Mesothelial cell of epicardium (in vitro differentiated cells): ENCODE results near the gene NDUFS2. TPM values are rescaled to one million over a fixed set of nuclear protein-coding genes. Genes with fewer than 3 reads are reported as not detected.

ENCODE experiments used
- DNase-seq, 2 experiments: peaks; one replicate each; pipeline ENCODE4 v3.0.0; 2021; ENCODE audit warnings: low spot score in 2 of 2; ENCODE audit not compliant: unreplicated experiment in 2 of 2
- H3K27ac Mint-ChIP-seq: 2 replicates; pipeline ENCODE4 v1.8.0; 2021; ENCODE audit warnings: mixed read lengths
- H3K27me3 Mint-ChIP-seq: 2 replicates; pipeline ENCODE4 v1.8.0; 2021; ENCODE audit warnings: low read depth, mixed read lengths
- H3K36me3 Mint-ChIP-seq: 2 replicates; pipeline ENCODE4 v1.8.0; 2021; ENCODE audit warnings: mixed read lengths
- H3K4me1 Mint-ChIP-seq: 2 replicates; pipeline ENCODE4 v1.8.0; 2021; ENCODE audit warnings: mixed read lengths
- H3K4me3 Mint-ChIP-seq: 2 replicates; pipeline ENCODE4 v1.8.0; 2021; ENCODE audit warnings: mild to moderate bottlenecking, moderate library complexity, mixed read lengths
- H3K9me3 Mint-ChIP-seq: 2 replicates; pipeline ENCODE4 v1.8.0; 2021; ENCODE audit warnings: mixed read lengths
- CTCF ChIP-seq: fragments of 200-600 bp; sonication (generic); IDR thresholded peaks from one replicate; pipeline ENCODE4 v1.5.0; 2021; ENCODE audit warnings: antibody characterized with exemption; ENCODE audit not compliant: unreplicated experiment
- total RNA-seq: library from RNA; stranded (reverse); gene quantifications from 3 replicates; pipeline ENCODE4 v1.2.1, GENCODE V29; 2021

NDUFS2 gene
- total RNA-seq, 1 donor from 2014 or later: 70.1 TPM

DNA sequence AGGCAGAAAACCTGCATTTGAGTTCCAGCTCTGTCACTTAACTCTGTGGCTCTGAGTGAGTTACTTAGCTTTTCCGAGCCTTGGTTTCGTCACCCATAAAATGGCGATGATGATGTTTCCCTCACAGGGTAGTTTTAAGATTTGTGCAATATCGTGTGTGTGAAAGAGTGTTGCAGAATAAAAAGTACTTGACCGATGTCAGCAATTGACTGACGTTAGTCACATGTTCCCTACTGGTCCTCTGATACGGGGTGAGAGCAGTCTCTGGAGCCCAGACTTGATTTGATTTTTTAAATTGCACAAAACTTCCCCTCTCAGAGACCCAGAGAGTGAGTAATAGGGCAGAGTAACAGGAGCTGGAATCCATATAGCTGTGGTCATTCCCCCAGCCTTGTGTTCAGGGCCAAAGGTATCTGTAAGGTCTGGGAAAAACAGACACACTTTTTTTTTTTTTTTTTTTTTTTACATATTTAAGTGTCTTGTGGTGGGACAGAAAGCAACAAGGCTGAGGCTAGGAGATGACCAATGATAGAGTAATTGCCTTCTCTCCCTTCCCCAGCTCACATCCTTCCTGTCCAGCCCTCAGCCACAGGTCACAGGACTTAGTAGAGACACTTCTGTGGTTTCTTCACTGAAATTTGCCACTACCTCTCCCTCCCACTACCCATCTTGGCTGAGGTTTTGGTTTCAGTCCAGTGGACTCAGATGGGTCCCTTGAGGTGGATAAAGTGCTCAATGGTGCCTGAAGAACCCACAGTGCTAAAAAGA, 15.0 kb downstream of the NDUFS2 start:
- no peaks in the 10 kb centered on the region for H3K9me3 Mint-ChIP-seq
- H3K36me3 Mint-ChIP-seq: peaks cover 19% of the 10 kb centered on the region
- H3K4me1 Mint-ChIP-seq: no peaks in the 10 kb centered on the region
- no peak for TF ChIP-seq CTCF
- no peaks in the 10 kb centered on the region for H3K27me3 Mint-ChIP-seq
- DNase-seq: no peak
- H3K4me3 Mint-ChIP-seq: no peak overlapping the region
- no peak overlapping the region for H3K27ac Mint-ChIP-seq

DNA sequence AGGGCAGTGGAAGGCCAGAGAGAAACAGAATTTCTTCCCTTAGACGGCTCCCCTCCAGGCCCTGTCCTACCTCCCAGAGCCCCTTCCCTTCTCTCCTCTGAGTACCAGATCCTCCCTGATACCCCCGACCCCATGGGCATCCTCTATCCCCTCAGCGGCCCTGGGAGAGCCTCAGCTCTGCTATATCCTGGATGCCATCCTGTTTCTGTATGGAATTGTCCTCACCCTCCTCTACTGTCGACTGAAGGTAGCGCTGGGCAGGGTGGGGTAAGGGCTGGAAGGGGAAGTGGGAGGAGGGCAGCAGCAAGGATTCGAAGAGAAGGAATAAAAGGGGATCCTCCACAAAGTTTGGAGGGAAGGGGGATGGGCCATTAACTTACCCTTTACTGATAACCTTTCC, 15.7 kb downstream of the NDUFS2 start:
- H3K27me3 Mint-ChIP-seq: no peaks in the 10 kb centered on the region
- no peaks in the 10 kb centered on the region for H3K9me3 Mint-ChIP-seq
- no peak for TF ChIP-seq CTCF
- no peak for DNase-seq
- no peak overlapping the region for H3K4me3 Mint-ChIP-seq
- H3K27ac Mint-ChIP-seq: no peak overlapping the region
- no peaks in the 10 kb centered on the region for H3K4me1 Mint-ChIP-seq
- peaks cover 18% of the 10 kb centered on the region for H3K36me3 Mint-ChIP-seq

DNA sequence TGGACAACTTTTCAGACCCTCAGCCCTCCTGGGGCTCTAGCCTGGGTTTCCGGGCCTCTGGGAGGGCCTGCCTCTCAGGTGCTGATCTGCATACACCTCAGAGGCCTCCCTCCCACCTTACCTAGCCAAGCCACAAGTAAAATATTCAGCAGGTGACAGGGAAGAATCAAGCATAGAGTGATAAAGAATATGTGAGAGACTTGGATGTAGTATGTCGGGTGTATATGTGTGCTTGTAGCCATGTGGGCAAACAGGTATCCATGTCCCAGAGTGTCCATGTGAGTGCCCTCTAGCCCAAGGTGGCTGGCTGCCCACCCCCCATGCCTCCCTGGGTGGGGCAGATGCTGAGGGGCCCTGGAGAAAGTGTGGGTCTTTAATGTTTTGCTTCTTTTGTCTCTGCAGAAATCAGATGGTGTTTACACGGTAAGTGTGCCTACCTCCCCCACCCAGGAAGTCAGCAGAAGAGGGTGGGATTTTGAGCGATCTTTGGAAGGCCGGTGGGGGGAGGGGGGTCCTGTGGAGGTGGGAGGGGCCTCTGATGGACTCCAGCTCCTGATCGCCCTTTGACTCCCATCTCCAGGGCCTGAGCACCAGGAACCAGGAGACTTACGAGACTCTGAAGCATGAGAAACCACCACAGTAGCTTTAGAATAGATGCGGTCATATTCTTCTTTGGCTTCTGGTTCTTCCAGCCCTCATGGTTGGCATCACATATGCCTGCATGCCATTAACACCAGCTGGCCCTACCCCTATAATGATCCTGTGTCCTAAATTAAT, 16.3 kb downstream of the NDUFS2 start:
- Mint-ChIP-seq H3K27ac (no peak overlapping the region), H3K4me3 (no peak overlapping the region), H3K9me3 (no peaks in the 10 kb centered on the region), H3K36me3 (peaks cover 13% of the 10 kb centered on the region), H3K4me1 (no peaks in the 10 kb centered on the region), H3K27me3 (no peaks in the 10 kb centered on the region)
- no peak for DNase-seq
- no peak for TF ChIP-seq CTCF

GRCh38 chr1:161219078-161219892, 17.1 kb downstream of the NDUFS2 start:
- Mint-ChIP-seq H3K9me3 (no peaks in the 10 kb centered on the region), H3K4me1 (no peaks in the 10 kb centered on the region), H3K27me3 (no peaks in the 10 kb centered on the region), H3K36me3 (peaks cover 8% of the 10 kb centered on the region), H3K27ac (no peak overlapping the region), H3K4me3 (no peak overlapping the region)
- no peak for DNase-seq
- no peak for TF ChIP-seq CTCF

DNA sequence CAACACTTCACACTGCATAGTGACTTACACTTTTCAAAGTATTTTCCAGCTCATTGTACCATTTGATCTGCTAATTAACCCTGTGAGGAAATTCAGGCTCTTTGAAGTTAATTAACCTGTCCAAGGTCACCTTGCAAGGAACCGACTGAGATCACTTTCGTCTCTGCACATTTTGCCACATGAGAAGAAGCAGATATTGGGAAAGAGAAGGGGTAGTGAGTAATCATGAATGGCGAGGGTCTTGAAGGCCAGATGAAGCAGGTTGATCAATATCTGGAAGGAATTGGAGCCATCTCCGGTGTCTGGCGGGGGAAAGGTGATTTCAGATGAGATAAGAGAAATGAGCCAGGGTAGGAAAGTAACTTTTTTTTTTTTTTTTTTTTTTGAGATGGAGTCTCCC, 17.8 kb downstream of the NDUFS2 start:
- Mint-ChIP-seq H3K27me3 (no peaks in the 10 kb centered on the region), H3K27ac (no peak overlapping the region), H3K4me3 (no peak overlapping the region), H3K36me3 (peaks cover 3% of the 10 kb centered on the region), H3K4me1 (no peaks in the 10 kb centered on the region), H3K9me3 (no peaks in the 10 kb centered on the region)
- TF ChIP-seq CTCF: no peak
- DNase-seq: no peak
